HG03354 (cell line): Measurements from ENCODE around the gene GLG1.
"Not testable (repeated sequence)": the region's sequence is repeated elsewhere in the genome, so short reads cannot be mapped to it uniquely, and the experiment has no call there.

Experiments used
- ATAC-seq: cut with Tn5 transposase; IDR thresholded peaks from one replicate; pipeline ENCODE4 v1.9.1; 2021; ENCODE audit warnings: mild to moderate bottlenecking; ENCODE audit not compliant: unreplicated experiment, poor library complexity, severe bottlenecking

The GLG1 gene

DNA sequence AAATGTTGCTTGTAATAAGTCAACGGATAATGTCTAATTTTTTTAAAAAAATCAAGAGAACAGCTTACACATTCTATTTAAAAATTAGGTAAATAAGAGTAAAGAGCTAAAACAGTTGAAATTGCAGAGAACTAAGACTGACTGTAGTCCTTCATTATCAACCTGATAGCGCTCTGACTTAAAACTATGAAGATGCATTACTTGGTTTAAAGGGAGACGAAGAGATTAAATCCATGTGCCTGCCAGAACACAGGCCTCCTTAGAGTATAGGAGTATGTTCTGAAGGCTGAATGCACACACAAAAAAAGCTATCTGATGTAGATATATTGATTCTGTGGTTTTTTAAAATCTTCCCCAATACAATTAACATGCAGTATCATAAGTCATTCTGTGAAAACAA, 28.5 kb downstream of the GLG1 start:
- ATAC-seq = no peak

DNA sequence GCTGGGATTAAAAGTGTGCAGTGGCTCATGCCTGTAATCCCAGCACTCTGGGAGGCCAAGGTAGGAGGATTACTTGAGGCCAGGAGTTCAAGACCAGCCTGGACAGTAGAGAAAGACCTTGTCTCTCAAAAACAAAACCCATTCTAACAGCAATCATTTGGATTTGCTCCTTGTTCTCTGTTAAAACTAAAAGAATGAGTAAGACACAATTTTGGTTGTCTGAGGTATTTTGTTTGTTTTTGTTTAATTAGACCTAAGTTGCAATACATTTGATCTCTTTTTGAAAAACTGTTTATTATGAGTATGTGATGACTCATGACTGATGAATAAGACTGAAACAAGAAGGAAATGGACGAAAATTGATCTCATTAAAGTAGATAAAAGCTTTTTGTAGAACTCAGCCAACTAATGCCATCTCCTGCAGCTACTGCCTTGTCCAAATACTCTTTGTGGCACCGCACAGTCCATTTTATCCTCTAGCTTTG, 29.0 kb downstream of the GLG1 start:
- no peak for ATAC-seq

DNA sequence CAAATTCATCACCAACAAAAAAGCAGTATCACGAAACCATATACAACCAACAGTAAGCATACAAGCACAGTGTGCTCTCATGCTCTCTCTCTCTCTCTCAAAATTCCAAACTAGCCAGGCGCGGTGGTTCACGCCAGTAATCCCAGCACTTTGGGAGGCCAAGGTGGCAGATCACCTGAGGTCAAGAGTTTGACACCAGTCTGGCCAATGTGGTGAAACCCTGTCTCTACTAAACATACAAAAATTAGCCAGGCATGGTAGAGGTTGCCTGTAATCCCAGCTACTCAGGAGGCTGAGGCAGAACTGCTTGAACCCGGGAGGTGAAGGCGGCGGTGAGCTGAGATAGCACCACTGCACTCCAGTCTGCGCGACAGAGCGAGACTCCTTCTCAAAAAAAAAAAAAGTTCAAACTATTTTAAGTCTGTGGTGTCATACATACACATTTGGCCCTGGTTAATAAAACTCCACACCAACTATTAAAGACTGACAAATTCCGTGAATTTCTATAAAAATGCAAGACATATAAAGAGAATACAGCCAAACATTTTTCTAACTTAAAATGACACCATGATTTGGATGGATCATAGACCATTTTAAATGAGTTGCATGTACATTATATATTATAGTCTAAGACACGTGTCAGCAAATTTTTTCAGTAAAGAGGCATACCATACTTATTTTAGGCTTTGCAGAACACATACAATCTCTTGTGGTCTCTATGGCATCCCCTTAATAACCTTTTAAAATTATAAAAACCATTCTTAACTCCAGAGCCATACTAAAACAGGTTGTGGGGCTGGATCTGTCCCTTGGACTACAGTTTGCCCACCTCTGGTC, 30.9 kb downstream of the GLG1 start:
- ATAC-seq = no peak

DNA sequence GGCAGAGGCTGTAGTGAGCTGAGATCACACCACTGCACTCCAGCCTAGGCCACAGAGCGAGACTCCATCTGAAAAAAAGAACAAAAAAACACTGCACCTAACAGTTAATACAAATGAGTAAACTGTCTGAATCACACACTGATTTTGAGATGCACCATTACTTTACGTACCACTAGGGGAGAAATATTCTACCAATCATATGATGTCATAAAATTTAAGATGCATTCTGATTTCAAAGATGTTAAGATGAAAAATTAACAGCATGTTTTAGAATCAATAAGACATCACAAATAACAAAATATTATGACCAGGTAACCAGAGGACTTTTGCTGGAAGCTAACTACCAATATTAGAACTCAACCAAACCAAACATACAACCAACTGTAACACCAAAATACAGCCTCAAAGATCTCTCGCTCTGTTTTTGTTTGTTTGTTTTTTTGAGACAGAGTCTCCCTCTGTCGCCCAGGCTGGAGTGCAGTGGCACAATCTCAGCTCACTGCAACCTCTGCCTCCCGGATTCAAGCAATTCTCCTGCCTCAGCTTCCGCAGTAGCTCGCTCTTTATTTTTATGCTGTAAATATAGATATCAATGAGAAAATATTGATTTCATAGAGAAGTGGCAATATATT, 31.6 kb downstream of the GLG1 start:
- no peak for ATAC-seq

DNA sequence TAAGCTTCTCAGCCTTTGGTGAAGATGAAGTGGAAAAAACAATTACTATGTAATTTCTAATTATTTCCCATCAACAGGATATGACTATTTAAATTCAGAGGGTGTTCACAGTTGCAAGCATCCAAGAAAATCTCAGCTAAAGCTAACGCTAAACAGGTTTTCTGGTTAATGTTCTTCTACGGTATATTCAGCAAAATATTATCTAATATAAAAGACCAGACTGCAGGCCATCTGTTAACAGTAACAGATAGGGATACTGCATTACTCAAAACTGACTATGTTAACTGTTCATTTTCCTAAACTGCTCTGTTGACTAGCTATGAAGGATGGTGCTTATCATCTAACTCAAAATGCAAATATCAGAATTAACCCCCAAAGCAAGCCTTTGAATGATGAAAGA, 32.8 kb downstream of the GLG1 start:
- no peak for ATAC-seq

DNA sequence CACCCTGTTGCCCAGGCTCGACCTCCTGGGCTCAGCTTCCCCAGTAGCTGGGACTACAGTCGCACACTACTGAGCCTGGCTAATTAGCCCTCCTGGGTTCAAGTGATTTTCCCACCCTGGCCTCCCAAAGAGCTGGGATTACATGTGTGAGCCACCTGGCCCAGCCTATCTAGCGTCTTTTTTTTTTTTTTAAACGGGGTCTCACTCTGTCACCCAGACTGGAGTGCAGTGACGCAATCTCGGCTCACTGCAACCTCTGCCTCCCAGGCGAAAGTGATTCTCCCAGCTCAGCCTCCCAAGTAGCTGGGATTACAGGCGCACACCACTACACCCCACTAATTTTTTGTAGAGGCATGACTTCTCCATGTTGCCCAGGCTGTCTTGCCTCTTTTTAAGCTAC, 33.3 kb downstream of the GLG1 start:
- no peak for ATAC-seq

DNA sequence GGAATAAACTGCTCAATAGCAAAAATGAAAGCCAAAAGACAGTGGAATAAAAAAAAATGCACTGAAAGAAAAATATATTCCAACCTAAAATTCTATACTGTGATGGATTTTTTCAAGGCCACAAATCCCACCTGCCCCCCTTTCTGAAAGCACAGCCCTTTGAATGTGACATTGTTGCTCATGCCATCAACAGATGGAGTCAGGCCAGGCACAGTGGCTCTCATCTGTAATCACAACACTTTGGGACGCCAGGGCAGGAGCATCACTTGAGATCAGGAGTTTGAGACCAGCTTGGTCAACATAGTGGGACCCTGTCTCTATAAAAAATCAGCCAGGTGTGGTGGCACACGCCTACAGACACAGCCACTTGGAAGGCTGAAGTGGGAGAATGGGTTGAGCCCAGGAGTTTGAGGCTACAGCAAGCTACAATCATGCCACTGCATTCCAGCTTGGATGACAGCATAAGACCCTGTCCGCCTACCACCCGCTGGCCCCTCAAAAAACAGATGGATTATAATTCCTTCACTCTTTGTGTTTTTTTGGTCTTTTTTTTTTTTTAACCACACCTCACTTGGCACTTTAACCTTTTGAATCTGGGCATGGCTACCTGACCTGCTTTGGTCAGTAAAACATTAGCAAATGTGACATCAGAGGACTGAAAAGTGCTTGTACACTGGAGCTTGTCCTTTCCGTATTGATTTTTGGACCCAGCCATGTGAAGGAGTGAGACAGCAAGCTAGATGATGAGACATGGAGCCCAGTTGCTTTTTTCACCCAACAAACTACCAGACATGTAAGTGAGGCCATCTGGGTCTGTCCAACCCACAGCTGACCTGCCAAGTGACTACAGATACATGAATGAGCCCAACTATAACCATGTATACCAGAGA, 36.3 kb downstream of the GLG1 start:
- ATAC-seq = no peak

DNA sequence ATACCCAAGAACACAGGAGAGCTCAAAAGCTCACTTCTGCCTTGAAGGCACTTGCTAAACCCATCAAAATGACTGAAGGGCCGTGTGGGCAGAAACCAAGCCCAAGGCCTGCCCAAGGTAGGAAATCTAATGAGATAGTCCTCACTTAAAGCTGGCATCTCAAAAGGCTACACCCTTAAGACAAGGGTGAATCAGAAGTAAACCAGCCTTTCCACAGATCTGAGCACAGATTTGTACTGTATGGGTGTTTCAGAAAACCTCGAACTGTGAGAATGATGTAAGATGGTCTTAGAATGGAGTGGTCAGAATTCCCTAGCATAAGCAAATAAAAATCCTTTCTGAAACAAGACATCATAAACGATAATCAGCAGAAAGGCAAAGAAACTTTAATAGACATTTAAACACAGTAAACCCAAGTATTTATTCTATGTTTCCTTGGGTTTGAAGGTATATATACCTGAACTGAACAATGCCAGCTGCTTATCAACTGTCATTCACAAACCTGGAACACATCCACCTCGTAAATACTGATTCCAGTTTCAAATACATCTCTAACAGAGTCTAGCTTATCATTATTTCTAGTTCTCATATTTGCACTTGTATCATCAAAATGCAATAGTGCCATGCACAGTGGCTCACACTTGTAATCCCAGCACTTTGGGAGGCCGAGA, 37.8 kb downstream of the GLG1 start:
- ATAC-seq = no peak

DNA sequence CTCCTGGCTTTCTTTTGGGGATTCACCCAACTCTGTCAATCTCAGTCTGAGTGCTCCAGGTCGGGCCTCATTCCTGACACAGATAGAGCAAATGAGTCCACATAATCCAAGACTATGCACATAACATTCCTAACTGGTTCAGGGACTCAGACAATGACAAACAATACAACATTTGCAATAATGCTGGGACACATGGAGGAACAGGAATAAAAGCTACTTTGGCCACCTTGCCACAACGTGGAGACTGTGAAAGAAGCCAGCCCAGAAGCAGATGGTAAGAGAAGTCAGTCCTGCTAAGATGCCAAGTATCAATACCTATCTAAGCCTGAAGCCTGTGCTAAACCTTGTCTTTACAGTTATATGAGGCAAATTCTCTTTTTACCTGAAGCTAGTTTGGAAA, 39.0 kb downstream of the GLG1 start:
- no peak for ATAC-seq

DNA sequence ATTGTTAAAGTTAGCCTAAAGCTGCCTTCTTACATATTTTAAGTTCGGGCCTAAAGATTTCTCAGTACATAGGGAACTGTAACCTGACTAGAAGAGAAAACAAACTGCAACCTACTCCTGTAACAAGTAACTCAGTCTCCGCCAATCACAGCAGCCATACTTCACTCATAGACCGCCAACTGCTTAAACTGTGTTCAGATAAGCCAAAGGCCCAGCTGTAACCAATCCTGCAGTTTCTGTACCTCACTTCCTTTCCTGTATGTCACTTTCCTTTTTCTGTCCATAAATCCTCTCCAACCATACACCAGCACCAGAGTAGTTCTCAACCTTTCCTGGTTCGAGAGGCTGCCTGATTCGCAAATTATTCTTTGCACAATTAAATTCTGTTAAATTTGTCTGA, 41.5 kb downstream of the GLG1 start:
- no peak for ATAC-seq

DNA sequence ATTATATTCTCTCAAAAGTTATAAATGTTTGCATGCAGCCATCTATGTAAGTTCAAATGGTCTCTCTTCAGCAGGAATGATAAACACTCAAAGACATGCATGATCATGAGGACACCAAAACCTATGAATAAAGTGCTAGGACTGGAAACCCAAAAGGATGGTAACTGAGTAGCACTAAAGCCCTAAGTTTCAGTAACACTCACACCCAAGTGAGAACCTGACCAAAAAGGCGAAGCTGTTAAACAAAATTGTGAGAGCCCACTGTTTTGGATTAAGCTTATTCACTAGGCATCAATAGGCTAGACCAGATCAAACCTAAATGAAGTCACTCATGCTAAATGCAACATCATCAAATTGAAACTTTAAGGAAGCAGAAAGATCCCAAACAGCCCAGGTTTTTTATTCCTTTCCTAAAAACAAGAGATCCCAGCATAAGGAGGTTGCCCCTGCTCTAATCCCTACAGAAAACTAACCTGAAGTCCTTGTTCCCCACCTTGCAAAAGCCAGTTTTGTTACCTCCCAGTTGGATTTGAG, 42.4 kb downstream of the GLG1 start:
- ATAC-seq = no peak

DNA sequence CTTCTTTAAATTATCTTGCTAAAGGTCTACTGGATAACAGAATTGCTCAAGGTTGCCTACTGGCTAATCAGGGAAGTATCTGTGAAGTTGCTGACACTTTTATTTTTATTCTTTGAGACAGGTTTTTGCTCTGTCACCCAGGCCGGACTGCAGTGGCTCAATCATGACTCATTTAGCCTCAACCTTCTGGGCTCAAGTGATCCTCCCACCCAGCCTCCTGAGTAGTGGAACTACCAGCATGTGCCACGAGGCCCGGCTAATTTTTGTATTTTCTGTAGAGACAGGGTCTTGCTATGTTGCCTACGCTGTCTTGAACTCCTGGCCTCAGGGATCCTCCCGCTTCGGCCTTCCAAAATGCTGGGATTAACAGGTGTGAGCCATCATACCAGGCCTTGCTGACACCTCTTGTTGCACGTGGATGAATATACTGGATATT, 43.1 kb downstream of the GLG1 start:
- ATAC-seq = no peak

DNA sequence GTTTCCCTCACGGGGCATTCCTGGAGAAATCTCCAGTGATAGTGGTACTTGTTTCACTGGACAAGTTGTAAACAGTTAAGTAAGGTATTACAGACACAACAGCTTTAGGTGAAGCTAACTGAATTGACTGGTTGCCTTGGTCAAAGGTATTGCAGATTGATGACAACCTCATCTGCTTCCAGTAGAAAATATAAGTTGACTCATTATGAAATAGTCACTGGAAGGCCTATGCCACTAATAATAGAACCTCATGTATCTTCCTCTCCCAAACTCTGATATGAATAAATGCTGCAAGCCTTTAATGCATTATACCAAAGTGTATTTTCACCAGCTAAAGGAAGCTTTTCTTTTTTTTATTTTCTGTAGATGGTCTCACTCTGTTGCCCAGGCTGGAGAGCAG, 44.8 kb downstream of the GLG1 start:
- no peak for ATAC-seq

DNA sequence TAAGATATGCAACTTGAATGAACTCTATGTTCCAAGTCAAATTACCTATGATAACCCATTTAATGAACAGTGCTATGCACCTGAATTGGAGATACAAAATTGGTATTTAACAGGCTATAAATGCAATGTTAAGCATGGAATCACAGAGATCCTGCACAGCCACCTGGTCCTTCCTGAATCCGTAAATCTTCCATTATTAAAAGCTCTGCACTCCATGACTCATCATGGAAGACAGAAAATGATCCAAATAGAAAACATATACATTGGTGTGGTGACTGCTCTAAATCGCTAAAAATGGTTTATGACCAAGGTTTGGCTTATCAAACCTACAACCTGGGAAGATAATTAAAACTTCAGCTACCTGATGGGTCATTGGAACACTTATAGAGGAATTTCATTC, 45.3 kb downstream of the GLG1 start:
- no peak for ATAC-seq

DNA sequence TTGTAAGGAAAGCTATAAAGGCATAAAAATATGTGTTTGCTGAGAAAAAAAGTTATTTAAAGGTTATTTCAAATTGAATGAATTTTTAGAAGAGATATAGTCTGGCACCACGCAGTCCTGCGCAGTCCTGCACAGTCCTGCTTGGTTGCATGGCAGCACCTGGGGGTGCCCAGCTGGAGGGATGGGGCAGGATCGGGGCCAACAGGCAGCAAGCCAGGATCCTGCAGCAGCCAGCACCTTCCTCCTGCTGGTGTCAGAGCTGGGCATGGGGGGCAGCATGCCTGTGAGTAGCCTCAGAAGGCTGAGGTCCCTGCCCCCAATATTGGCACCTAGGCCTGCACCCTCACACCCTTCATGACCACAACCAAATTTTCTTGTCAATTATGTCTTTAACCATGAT, 46.0 kb downstream of the GLG1 start:
- ATAC-seq = no peak

DNA sequence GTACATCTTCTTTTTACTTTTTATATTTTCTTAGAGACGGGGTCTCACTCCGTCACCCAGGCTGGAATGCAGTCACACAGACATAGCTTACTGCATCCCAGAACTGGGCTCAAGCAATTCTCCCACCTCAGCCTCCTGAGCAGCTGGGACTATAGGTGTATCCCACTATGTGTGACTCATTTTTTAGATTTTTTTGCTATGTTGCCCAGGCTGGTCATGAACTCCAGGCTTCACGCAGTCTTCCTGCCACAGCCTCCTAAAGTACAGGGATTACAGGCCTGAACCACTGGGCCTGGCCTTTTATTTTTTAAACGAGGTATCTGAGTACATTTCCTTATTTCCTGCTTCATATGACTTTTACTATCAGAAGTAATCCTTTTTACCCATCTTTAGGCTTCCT, 48.0 kb downstream of the GLG1 start:
- no peak for ATAC-seq

DNA sequence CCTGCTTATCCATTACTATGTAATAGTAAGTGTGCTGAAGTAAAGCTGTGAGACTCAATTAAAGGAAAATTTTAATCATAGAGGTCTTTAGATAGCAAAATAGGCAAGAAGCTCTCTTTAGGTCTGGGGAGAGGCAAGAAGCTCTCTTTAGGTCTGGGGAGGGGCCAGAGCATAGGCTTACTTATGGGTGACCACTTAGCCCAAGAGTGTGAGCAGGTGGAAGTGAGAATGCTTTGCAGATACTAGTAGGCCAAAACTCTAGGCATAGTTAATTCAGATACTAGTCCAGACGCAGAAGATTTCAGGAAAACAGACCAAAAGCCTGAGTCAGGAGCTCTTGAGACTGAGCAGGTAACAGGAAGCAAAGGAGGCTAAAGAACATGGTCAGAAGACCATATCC, 49.6 kb downstream of the GLG1 start:
- peak; percentile 45 for ATAC-seq

DNA sequence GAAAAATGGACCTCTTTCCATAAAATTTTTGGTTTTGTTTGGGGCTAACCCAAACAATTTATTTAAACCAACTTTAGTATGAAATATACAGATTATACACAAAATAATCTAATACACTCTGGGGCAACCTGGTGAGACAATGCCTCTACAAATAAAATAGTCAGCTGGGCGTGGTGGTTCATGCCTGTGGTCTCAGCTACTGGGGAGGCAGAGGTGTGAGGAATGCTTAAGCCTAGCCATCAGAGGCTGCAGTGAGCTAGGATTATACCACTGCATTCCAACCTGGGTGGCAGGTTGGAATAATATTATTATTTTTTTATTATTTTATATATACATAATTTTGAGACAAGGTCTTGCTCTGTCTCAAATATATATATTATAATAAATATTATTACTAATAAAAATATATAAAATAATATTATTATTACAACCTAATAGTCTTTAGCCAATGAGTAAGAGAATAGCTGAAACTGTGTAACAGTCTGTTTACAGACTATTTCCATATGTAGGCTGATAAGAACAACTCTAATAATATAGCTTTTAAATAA, 50.5 kb downstream of the GLG1 start:
- no peak for ATAC-seq

DNA sequence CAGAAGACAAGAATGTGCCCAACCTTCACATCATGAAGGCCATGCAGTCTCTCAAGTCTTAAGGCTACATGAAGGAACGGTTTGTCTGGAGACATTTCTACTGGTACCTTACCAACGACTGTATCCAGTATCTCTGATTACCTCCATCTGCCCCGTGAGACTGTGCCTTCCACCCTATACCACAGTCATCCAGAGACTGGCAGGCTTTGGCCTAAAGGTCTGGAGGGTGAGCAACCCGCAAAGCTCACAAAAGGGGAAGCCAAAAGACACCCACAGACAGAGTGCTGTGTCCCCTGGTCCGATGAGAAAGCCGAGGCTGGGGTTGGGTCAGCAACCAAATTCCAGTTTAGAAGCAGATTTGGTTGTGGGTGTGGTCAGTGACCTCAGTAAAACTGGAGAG, 54.6 kb downstream of the GLG1 start:
- not testable (repeated sequence) for ATAC-seq
